Measurements from ENCODE around the gene CYP51A1.

GRCh38 chr7:92095380-92095779 is 38.9 kb downstream of the CYP51A1 start:
- TF ChIP-seq POLR2A (IDR thresholded peaks at IDR 0.05) (no peak), CTCF (IDR thresholded peaks at IDR 0.05) (no peak)

Measured in adrenal gland (tissue), 5 donors.